B cell (primary cell): ENCODE results near the gene DPP10. TPM values are rescaled to one million over a fixed set of nuclear protein-coding genes. Genes with fewer than 3 reads are reported as not detected.

Source experiments
- ATAC-seq: fragments of 200-7000 bp; cut with Tn5 transposase; one replicate; pipeline ENCODE4 v1.10.0; 2021; ENCODE audit warnings: low read depth, mild to moderate bottlenecking, moderate number of reproducible peaks, moderate library complexity
- CTCF ChIA-PET: fragments of 350-600 bp; sonication (Branson Sonifier 250); formaldehyde crosslinking; loops from one replicate; lab custom pipeline; 2021; ENCODE audit warnings: antibody characterized with exemption, inconsistent platforms; lab: Charles Lee
- POLR2A ChIA-PET: fragments of 350-600 bp; sonication (Branson Sonifier 250); formaldehyde crosslinking; loops from one replicate; lab custom pipeline; 2021; ENCODE audit warnings: antibody characterized with exemption; lab: Charles Lee
- DNase-seq: peaks from one replicate; pipeline ENCODE4 v3.0.0; 2013
- H2AFZ ChIP-seq: 2 replicates; pipeline ENCODE4 v1.6.1; 2012; ENCODE audit warnings: mild to moderate bottlenecking, low read depth, low read length; ENCODE audit not compliant: insufficient read depth, poor library complexity, severe bottlenecking
- H3K27ac ChIP-seq, 2 donors: 1 replicate in 1 of 2; 2 replicates in 1 of 2; pipeline ENCODE4 v1.5.1; 2012 to 2013; ENCODE audit warnings: low read length in 2 of 2, mild to moderate bottlenecking in 2 of 2, moderate library complexity in 1 of 2
- H3K27me3 ChIP-seq, 4 experiments: fragments of 200-600 bp in 1 of 4; sonication (generic) in 1 of 4; replicated peaks in 1 of 4; 1 replicate in 2 of 4; 2 replicates in 2 of 4; pipeline versions ENCODE4 v1.6.1 to v1.7.0; 2013 to 2016; ENCODE audit warnings: low read length in 3 of 4, mild to moderate bottlenecking in 2 of 4, mixed read lengths in 1 of 4, moderate library complexity in 1 of 4; ENCODE audit not compliant: insufficient read depth in 4 of 4, control insufficient read depth in 3 of 4; ENCODE audit errors: control extremely low read depth in 1 of 4
- H3K36me3 ChIP-seq, 2 experiments: replicated peaks in 1 of 2; 1 replicate in 1 of 2; 2 replicates in 1 of 2; pipeline versions ENCODE4 v1.6.1 to v1.7.1; 2013; ENCODE audit warnings: low read length in 1 of 2; ENCODE audit not compliant: insufficient read depth in 2 of 2, control insufficient read depth in 1 of 2; ENCODE audit errors: control extremely low read depth in 1 of 2, extremely low read depth in 1 of 2
- H3K4me1 ChIP-seq, 2 donors: fragments of 200-600 bp in 1 of 2; sonication (generic) in 1 of 2; 1 replicate in 1 of 2; 2 replicates in 1 of 2; pipeline versions ENCODE4 v1.5.1 to v1.6.1; 2013 to 2017; ENCODE audit warnings: low read length in 2 of 2; ENCODE audit not compliant: control insufficient read depth in 2 of 2, insufficient read depth in 2 of 2
- H3K4me2 ChIP-seq: replicated peaks from 2 replicates; pipeline ENCODE3; 2012; ENCODE audit warnings: mild to moderate bottlenecking, low read depth, low read length; ENCODE audit not compliant: poor library complexity, severe bottlenecking
- H3K4me3 ChIP-seq, 5 experiments: fragments of 200-600 bp in 1 of 5; sonication (generic) in 1 of 5; 1 replicate in 3 of 5; 2 replicates in 2 of 5; pipeline versions ENCODE4 v1.5.1 to v1.7.0; 2011 to 2016; ENCODE audit warnings: low read length in 4 of 5, mild to moderate bottlenecking in 4 of 5, low read depth in 2 of 5, control low read depth in 1 of 5, moderate library complexity in 1 of 5; ENCODE audit not compliant: insufficient read depth in 1 of 5; ENCODE audit errors: control extremely low read depth in 1 of 5, extremely low read depth in 1 of 5
- H3K79me2 ChIP-seq: fragments of 200-600 bp; sonication (generic); one replicate; pipeline ENCODE4 v1.6.0; 2016; ENCODE audit warnings: low read length; ENCODE audit not compliant: control insufficient read depth, insufficient read depth
- H3K9ac ChIP-seq: fragments of 200-600 bp; sonication (generic); 2 replicates; pipeline ENCODE4 v1.6.1; 2017; ENCODE audit warnings: mild to moderate bottlenecking, low read length, moderate library complexity
- H3K9me3 ChIP-seq, 3 donors: one replicate each; pipeline versions ENCODE4 v1.6.1 to v1.7.1; 2013; ENCODE audit warnings: low read length in 2 of 3; ENCODE audit not compliant: control insufficient read depth in 2 of 3, insufficient read depth in 1 of 3; ENCODE audit errors: control extremely low read depth in 1 of 3
- H4K20me1 ChIP-seq: 2 replicates; pipeline ENCODE4 v1.6.0; 2012; ENCODE audit warnings: mild to moderate bottlenecking, low read length; ENCODE audit not compliant: insufficient read depth, control insufficient read depth, poor library complexity, severe bottlenecking
- H3K27ac Mint-ChIP-seq: one replicate; pipeline ENCODE4 v1.8.0; 2021; ENCODE audit warnings: mixed read lengths
- H3K27me3 Mint-ChIP-seq: one replicate; pipeline ENCODE4 v1.8.0; 2021; ENCODE audit warnings: mixed read lengths
- H3K4me1 Mint-ChIP-seq: one replicate; pipeline ENCODE4 v1.8.0; 2021; ENCODE audit warnings: mixed read lengths
- H3K4me3 Mint-ChIP-seq: one replicate; pipeline ENCODE4 v1.8.0; 2021; ENCODE audit warnings: mixed read lengths
- H3K9me3 Mint-ChIP-seq: one replicate; pipeline ENCODE4 v1.8.0; 2022; ENCODE audit warnings: mixed read lengths; ENCODE audit not compliant: insufficient read depth
- EZH2 ChIP-seq: IDR thresholded peaks from 2 replicates; pipeline ENCODE4 v1.6.1; 2012; ENCODE audit warnings: borderline replicate concordance, low read depth, mild to moderate bottlenecking, moderate library complexity, low read length; ENCODE audit not compliant: insufficient read depth, poor library complexity, severe bottlenecking
- WGBS: methylation state at CpG from one replicate; pipeline ENCODE4 v1.1.5; 2013; ENCODE audit warnings: missing lambda C conversion rate; ENCODE audit not compliant: insufficient coverage; 5-methylcytosine and 5-hydroxymethylcytosine counted together
- intact Hi-C: fragments of 100-400 bp; cut with micrococcal nuclease; formaldehyde crosslinking; loops from one replicate; pipeline ENCODE4 v1.10.0; 2022
- polyA plus RNA-seq: library from polyadenylated mRNA; depleted of rRNA; stranded (reverse); fragments of >200 nt; gene quantifications from 2 replicates; pipeline ENCODE4 v1.2.3, GENCODE V29; 2012
- total RNA-seq, 2 donors: library from RNA; stranded (reverse); fragments of 120-200 nt in 1 of 2; gene quantifications; 1 replicate in 1 of 2; 2 replicates in 1 of 2; pipeline versions ENCODE4 v1.2.3 to v1.2.4, GENCODE V29; 2013 to 2022
- TF ChIP-seq, protein P1 (sequence below): fragments of 200-600 bp; IDR thresholded peaks from one replicate; pipeline ENCODE4 v1.8.0; 2022; ENCODE audit warnings: antibody characterized with exemption, mild to moderate bottlenecking

DPP10 gene
- total and polyA plus RNA-seq, 2 donors (not counting 1 experiment from before 2014, with no cell fraction given), result not detected

DNA sequence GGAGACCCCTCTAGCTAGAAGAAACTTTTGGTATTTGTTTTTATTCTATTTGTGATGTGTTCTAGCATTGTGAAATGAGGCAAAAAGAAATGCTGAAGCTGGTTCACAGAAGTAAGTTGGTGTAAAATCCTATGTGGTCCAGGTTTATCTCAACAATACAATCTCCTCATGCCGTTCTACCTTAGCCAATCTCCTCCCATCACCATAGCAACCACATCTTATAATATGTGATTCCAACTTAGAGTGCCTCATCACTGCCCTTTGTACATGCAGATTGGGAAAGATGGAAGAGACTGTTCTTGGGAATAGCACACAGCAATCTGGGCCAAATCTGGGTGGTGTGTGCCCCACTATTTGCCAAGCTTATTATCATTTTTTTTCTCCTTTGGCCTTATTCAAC lies 30.3 kb downstream of the DPP10 start:
- H3K27ac Mint-ChIP-seq, result no peak overlapping the region
- H3K4me1 Mint-ChIP-seq, result no peaks in the 10 kb centered on the region
- TF ChIP-seq EZH2, result no peak
- TF ChIP-seq, protein P1, sequence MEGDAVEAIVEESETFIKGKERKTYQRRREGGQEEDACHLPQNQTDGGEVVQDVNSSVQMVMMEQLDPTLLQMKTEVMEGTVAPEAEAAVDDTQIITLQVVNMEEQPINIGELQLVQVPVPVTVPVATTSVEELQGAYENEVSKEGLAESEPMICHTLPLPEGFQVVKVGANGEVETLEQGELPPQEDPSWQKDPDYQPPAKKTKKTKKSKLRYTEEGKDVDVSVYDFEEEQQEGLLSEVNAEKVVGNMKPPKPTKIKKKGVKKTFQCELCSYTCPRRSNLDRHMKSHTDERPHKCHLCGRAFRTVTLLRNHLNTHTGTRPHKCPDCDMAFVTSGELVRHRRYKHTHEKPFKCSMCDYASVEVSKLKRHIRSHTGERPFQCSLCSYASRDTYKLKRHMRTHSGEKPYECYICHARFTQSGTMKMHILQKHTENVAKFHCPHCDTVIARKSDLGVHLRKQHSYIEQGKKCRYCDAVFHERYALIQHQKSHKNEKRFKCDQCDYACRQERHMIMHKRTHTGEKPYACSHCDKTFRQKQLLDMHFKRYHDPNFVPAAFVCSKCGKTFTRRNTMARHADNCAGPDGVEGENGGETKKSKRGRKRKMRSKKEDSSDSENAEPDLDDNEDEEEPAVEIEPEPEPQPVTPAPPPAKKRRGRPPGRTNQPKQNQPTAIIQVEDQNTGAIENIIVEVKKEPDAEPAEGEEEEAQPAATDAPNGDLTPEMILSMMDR, result no peak
- no peaks in the 10 kb centered on the region for H4K20me1 ChIP-seq
- ChIA-PET POLR2A (no interaction called here), CTCF (no interaction called here)
- no peak for DNase-seq
- H3K4me2 ChIP-seq, result no peak overlapping the region
- WGBS, result no CpG with 5 or more reads among the region's 1 CpG
- H3K9me3 Mint-ChIP-seq, result no peaks in the 10 kb centered on the region
- no peak for ATAC-seq
- no peak overlapping the region for H3K4me3 Mint-ChIP-seq
- H3K27me3 ChIP-seq, result no peaks in the 10 kb centered on the region
- no peaks in the 10 kb centered on the region for H3K79me2 ChIP-seq
- H3K27me3 Mint-ChIP-seq, result peaks cover 9% of the 10 kb centered on the region
- H3K4me1 ChIP-seq, result no peaks in the 10 kb centered on the region
- H3K36me3 ChIP-seq, result no peaks in the 10 kb centered on the region
- no peak overlapping the region for H3K27ac ChIP-seq
- no peak overlapping the region for H3K4me3 ChIP-seq
- H3K9ac ChIP-seq, result no peak overlapping the region
- intact Hi-C loops, result no loop called here
- no peaks in the 10 kb centered on the region for H3K9me3 ChIP-seq
- no peak overlapping the region for H2AFZ ChIP-seq

DNA sequence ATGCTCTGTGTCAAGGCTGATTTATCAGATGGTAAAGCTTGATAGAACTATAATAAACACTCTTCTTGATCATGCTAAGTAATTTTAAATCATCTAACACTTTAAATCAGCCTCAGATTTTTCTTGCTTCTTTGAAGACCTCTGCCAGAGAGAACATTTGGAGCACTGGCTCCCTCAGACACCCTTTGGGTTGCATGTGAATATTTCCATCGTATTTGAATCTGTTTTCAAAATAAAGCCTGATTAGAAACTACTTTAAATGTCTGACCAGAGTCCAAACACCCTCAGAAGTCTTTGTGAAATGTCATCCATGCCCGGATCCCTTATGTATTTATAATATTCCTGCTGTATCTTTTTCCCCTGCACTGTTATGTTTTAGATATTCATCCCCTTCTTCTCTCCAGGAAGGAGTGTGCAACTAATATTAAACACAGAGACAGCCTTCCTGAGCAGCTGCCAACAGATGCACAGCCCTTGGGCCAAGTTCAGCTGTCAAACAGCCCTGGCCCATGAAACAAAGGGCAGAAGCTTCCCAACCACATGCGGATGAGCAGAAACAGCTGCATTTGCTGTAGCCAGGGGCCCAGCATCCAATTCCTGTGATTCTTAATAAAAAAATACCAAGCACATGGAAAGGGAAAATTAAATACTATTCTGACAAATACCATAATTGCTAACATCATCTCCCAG lies 46.5 kb downstream of the DPP10 start:
- H3K27ac ChIP-seq, result no peak overlapping the region
- H3K4me1 ChIP-seq, result no peaks in the 10 kb centered on the region
- H3K27me3 ChIP-seq, result no peaks in the 10 kb centered on the region
- intact Hi-C loops, result no loop called here
- no peaks in the 10 kb centered on the region for H3K36me3 ChIP-seq
- 80% methylated on average over 2 of the region's 3 CpGs for WGBS
- POLR2A ChIA-PET, result no interaction called here
- H3K9ac ChIP-seq, result no peak overlapping the region
- H3K4me1 Mint-ChIP-seq, result no peaks in the 10 kb centered on the region
- no peak overlapping the region for H3K4me2 ChIP-seq
- CTCF ChIA-PET, result no interaction called here
- no peaks in the 10 kb centered on the region for H3K79me2 ChIP-seq
- no peak for DNase-seq
- H3K9me3 Mint-ChIP-seq, result no peaks in the 10 kb centered on the region
- H3K9me3 ChIP-seq, result no peaks in the 10 kb centered on the region
- no peak overlapping the region for H2AFZ ChIP-seq
- H3K4me3 Mint-ChIP-seq, result no peak overlapping the region
- ATAC-seq, result no peak
- no peak overlapping the region for H3K27ac Mint-ChIP-seq
- no peaks in the 10 kb centered on the region for H3K27me3 Mint-ChIP-seq
- no peak overlapping the region for H3K4me3 ChIP-seq
- no peaks in the 10 kb centered on the region for H4K20me1 ChIP-seq
- no peak for TF ChIP-seq EZH2
- TF ChIP-seq, protein P1, result no peak
